SK-MEL-5 (cell line): ENCODE measurements around the gene ERC2. TPM values are rescaled to one million over a fixed set of nuclear protein-coding genes. Genes with fewer than 3 reads are reported as not detected.

Source experiments
- DNase-seq: peaks from one replicate; pipeline ENCODE4 v3.0.0-alpha.2; 2016; ENCODE audit warnings: low read depth, low spot score
- in situ Hi-C: cut with HindIII; loops from 2 replicates; pipeline ENCODE4 v1.10.0; 2016; ENCODE audit warnings: low sequenced_read_pairs, high pct_unique_total_duplicates, low pct_unique_long_range_greater_than_20kb
- total RNA-seq: library from RNA; depleted of rRNA; stranded (reverse); fragments of >200 nt; shearing (Covaris generic); gene quantifications from 2 replicates; pipeline ENCODE4 v1.2.3, GENCODE V29; 2014

The ERC2 gene
- total RNA-seq, 1 experiment from 2014 or later: 0.50 TPM

DNA sequence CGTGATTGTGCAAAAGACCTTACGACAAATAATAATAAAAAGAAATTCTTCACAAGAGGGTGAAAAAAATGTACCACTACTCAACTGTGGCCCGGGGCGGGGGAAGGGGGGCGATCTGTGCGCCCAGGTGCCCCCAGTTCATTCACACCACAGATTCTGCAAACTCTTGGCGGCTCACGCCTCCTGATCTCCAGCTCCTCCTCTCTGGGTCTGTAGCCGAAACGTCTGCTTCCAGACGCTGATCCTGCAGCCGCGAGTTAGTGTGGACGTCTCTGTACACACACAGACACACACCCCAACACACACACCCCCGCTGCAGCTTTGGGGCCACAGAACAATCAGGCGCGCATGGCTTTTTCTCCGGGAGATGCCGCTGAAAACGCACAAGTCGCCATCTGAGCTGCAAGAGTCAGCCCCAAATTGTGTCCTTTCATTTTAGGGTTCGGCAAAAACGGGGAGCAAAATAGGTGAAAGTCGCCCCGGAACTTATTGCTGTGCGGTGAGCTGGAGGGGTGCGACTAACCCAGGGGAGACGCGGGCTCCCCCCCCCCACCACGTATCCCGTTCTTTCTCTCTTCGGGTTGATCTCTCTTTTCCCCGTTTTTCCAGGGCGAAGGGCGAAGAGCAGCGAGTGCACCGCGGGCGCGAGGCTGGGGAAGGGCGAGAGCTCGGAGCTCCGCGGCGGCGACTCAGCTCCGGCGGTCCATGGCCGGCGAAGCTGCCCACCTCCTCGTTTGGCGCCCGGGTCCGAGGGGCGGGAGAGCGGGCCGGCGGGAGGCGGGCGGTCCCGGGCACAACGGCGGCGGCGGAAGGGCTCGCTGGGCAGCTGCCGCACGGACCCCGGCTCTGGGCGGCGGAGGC lies 980.7 kb downstream of the ERC2 start:
- peak; percentile 55 for DNase-seq
- in situ Hi-C loops: no loop called here

DNA sequence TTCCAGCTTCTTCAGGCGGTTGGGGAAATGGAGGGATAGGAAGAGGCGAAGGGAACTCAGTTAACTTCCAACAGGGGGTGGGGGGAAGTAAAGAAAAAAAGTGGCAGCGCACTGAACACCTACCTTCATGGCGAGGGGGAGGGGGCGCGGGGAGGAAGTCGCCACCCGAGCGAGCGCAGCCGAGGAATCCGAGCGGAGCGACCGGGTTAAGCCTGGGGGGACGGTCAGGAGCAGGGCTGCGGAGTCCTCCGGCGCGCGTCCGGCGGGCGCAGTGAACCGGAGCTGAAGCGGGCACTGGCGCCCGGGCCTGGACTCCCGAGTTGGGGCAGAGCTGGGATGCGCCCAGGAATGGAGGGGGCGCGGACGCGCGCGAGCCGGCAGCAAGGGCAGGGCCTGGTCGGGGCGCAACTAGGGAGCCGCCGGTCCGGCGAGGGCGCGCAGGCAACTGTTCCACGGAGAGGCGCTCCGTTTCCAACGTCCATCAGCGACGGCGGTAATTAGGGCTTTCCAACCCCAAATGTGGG lies 981.3 kb downstream of the ERC2 start, which contains the start of gene WNT5A:
Gene WNT5A (minus strand): TSS at position 450 of the 524 bp plus-strand sequence. CDS start 321 bp downstream, at position 129.
- in situ Hi-C loops: no loop called here
- DNase-seq: no peak

DNA sequence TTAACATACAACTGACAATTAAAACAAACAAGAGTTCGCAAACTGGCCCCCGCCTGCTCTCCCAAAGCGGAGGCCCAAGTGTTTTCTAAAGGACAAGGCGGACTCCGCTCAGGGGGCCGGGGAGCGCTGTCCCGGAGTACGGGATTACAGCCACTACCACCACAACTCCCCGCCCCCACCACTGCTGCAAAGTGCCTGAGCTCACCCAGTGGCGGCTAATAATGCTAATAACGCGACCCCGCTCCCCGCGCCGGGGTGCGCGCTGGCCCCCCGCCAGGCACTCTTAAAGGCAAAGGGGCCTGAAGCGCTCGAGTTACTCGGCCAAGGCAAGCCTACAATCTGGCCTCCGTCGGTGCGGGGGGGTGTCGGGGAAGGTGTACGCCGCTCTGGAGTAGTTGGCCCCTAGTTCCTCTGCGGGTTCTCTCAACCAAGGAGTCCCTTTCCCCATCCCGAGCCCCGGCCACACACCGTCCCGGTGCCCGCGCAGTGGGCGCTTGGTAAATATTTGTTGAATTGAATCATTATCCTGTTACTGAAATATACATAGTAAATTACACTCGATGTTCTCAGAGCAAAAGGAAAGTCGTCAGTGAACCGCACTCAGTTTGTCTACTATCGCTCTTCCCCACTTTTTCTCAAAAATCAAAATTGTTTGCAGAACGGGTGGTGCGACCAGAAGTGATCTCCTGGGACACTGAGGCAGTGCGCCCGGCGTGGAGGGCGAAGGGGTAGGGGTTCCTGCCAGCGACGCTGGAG lies 982.0 kb downstream of the ERC2 start:
- in situ Hi-C loops: no loop called here
- no peak for DNase-seq

GRCh38 chr3:55484801-55485791 lies 983.2 kb downstream of the ERC2 start:
- peak; percentile 69 for DNase-seq
- in situ Hi-C loops: no loop called here

DNA sequence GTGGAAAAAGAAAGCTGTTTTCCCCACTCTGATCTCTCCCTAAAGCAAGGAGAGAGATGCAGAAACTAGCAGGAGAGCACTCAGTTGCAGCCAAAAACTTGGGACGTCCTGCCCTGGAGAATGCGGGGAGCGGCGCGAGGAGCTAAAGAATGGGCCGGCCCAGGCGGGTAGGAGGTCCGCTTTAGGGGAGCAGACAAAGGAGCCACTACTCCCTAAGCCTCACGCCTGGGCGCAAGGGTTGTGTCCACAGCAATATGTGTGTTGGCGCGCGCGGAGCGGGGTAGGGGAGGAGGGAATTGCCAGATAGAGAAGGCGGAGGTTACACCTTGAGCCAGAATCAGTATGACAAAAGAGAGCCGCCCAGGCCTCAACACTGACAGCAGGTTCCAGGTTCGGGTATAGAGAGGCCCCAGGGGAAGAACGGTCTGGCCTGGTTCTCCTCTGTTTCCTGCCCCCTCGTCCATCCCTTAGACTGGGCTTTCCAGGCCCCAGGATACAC lies 984.0 kb downstream of the ERC2 start:
- in situ Hi-C loops: no loop called here

GRCh38 chr3:55483196-55484095 lies 984.8 kb downstream of the ERC2 start:
- no peak for DNase-seq
- in situ Hi-C loops: no loop called here

More for the DNA sequence above, 984.0 kb downstream of the ERC2 start:
- DNase-seq: no peak

GRCh38 chr3:55482496-55483195 lies 985.6 kb downstream of the ERC2 start:
- no peak for DNase-seq
- in situ Hi-C loops: no loop called here

DNA sequence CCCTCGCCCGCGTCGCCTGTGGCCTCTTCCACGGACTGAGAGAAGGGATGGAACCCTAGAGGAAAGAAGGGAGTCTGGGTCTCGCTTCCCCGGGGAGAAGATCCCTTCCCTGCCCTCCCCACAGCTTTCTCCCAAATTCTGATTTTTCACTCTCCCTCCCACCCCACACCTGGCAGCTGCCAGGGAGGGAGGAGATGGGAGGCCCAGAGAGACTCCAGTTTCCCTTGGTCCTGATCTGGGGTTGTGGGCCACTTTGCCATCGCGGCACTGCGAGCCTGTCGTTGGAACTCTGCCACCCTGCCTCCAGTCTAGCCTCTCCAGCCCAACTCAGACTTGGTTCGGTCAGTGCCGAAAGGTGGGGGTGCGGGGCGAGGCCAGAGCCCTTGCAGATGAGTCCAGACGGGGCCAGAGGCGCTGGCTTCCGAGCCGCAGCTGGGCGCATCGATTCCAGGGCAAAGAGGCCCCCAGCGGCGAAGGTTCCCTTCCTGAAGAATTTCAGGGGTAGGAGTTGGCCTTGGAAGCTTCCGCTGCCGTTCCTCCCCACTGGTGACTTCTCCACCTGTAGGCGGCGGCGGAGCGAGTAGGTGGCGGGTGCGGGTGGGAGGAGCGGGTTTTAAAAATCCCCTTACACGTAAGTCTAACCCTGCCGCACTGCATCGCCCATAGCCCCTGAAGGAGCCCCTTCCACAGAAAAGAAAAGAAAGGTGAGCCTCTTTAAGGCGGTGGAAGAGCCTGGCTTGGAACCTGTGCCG lies 986.3 kb downstream of the ERC2 start:
- DNase-seq: no peak
- in situ Hi-C loops: no loop called here

- no peak for DNase-seq
- in situ Hi-C loops: no loop called here
Observed at GRCh38 chr3:55480911-55481743, 987.1 kb downstream of the ERC2 start.

- in situ Hi-C loops: no loop called here
- DNase-seq: no peak
Observed at GRCh38 chr3:55477306-55478303, 990.7 kb downstream of the ERC2 start.

DNA sequence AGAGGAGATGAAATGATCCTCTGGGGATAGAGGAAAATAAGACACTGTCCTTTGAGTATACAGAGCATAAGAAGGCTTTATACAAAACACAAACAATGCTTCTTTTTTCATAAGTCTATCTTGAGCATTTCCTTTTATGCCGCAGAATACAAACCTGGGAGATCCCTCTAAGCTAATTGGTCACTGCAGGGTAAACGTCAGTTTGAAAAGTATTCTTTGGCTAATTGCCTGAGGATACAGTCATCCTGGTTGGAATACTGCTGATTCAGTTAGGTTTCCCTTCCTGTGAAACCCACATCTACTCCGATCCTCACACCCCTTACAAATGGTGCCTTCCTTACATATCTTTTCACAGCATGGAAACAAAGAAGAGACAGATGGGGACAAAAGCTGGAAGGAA lies 991.8 kb downstream of the ERC2 start:
- peak; percentile 80 for DNase-seq
- in situ Hi-C loops: no loop called here

DNA sequence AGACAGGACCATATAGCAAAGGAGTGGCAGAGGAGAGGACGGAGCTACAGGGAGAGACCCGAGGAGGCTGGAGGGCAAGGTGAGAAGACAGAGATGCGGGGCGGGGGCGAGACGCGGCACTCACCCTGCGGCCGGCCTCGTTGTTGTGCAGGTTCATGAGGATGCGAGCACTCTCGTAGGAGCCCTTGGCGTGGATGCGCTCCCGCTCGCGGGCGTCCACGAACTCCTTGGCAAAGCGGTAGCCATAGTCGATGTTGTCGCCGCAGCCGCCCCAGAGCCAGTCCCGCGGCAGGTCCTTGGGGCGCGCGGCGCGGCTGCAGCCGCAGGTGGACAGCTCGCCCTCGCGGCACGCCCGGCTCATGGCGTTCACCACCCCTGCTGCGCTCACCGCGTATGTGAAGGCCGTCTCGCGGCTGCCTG lies 994.0 kb downstream of the ERC2 start:
- in situ Hi-C loops: no loop called here
- no peak for DNase-seq

DNA sequence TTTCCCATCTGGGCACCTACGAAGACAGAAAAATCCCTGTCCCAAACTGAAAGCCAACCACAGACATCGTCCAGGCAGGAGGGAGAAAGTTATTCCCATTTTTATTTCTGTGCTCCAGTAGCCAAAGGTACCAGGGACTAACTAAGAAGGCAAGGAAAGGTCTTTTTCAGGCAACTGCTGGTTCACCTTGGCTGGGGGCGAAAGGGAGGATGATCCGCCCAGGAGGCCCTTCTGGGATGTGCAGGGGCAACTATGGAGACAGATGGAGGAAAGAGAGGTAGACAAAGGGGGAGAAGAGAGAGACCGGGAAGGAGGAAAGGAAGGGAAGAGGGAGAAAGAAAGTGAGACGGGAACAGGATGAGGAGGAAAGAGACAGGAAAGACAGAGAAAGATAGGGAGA lies 994.5 kb downstream of the ERC2 start:
- no peak for DNase-seq
- in situ Hi-C loops: no loop called here
